Glutamatergic neuron (in vitro differentiated cells): ENCODE measurements around the gene DCBLD1. TPM values are rescaled to one million over a fixed set of nuclear protein-coding genes. Genes with fewer than 3 reads are reported as not detected.

Source experiments
- DNase-seq: peaks from one replicate; pipeline ENCODE4 v3.0.0; 2022
- H3K27ac Mint-ChIP-seq: one replicate; pipeline ENCODE4 v1.8.0; 2020; ENCODE audit warnings: mild to moderate bottlenecking, mixed read lengths, inconsistent platforms; ENCODE audit not compliant: unreplicated experiment
- H3K27me3 Mint-ChIP-seq: one replicate; pipeline ENCODE4 v1.8.0; 2020; ENCODE audit warnings: mild to moderate bottlenecking, moderate library complexity, mixed read lengths, inconsistent platforms; ENCODE audit not compliant: unreplicated experiment
- H3K36me3 Mint-ChIP-seq: one replicate; pipeline ENCODE4 v1.8.0; 2020; ENCODE audit warnings: mild to moderate bottlenecking, mixed read lengths, inconsistent platforms; ENCODE audit not compliant: unreplicated experiment
- H3K4me1 Mint-ChIP-seq: one replicate; pipeline ENCODE4 v1.8.0; 2020; ENCODE audit warnings: mild to moderate bottlenecking, low read depth, mixed read lengths, inconsistent platforms; ENCODE audit not compliant: unreplicated experiment
- H3K4me3 Mint-ChIP-seq: one replicate; pipeline ENCODE4 v1.8.0; 2020; ENCODE audit warnings: mild to moderate bottlenecking, mixed read lengths, inconsistent platforms; ENCODE audit not compliant: unreplicated experiment
- H3K9me3 Mint-ChIP-seq: one replicate; pipeline ENCODE4 v1.8.0; 2020; ENCODE audit warnings: mild to moderate bottlenecking, moderate library complexity, mixed read lengths, inconsistent platforms; ENCODE audit not compliant: unreplicated experiment
- CTCF ChIP-seq: fragments of 200-600 bp; sonication (generic); IDR thresholded peaks from one replicate; pipeline ENCODE4 v1.5.0; 2021; ENCODE audit not compliant: partially characterized antibody, unreplicated experiment
- total RNA-seq: library from RNA; stranded (reverse); fragmentation: NEBNext Ultra II Directional; extraction: Animal tissue kit (Norgen Biotek cat#: 25700); gene quantifications from one replicate; pipeline ENCODE4 v1.2.1, GENCODE V29; 2021; ENCODE audit not compliant: unreplicated experiment

The DCBLD1 gene
- total RNA-seq, 1 donor from 2014 or later = 25.1 TPM

GRCh38 chr6:117548797-117549301 is 66.4 kb downstream of the DCBLD1 start:
- Mint-ChIP-seq H3K4me3 (no peak overlapping the region), H3K27me3 (no peaks in the 10 kb centered on the region), H3K9me3 (peaks cover 2% of the 10 kb centered on the region), H3K36me3 (no peaks in the 10 kb centered on the region), H3K4me1 (peaks cover 9% of the 10 kb centered on the region), H3K27ac (no peak overlapping the region)
- TF ChIP-seq CTCF = no peak
- DNase-seq = no peak

DNA sequence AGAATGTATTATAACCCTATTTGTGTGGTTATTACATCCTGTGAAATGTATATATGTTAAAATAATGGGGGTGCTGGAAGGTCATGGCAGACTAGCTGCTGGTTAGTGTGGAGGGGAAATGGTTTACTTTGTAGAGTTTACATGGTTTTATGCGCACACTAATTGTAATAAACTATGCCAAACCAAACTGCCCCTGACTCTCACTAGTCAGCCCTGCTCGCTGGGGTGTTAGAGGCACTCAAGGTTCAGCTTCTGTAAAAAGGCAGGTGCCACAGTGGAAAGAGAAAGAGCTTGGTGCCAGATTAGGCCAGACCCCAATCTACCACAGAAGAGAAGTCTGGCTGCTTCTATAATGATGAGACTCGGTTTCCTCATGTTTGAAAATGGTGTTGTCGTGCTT is 67.1 kb downstream of the DCBLD1 start:
- no peak for DNase-seq
- Mint-ChIP-seq H3K36me3 (no peaks in the 10 kb centered on the region), H3K9me3 (peaks cover 2% of the 10 kb centered on the region), H3K4me1 (peaks cover 9% of the 10 kb centered on the region), H3K27me3 (no peaks in the 10 kb centered on the region), H3K4me3 (no peak overlapping the region), H3K27ac (no peak overlapping the region)
- no peak for TF ChIP-seq CTCF

DNA sequence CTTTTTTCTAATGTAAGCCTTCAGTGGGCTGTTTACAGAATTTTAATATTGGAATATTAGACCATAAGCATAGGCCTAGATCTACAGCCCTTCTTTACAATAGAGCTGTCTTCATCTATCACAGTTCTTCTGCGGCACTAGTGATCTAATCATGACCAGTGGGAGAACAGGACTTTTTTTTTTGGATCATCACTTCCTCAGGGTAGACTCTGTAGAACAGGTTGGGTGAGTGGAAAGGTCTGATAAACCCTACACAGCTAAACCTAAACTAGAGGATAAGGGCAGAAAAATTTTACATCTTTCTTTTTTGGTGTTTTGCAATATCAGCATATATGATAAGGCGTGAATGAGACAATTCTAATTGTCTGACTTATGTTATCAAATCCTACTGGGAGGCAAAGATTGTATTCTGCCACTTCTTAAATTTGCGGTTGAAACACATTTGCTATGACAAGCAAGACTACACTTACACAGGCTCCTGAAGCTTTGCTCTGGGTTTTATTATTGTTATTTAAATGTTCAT is 67.7 kb downstream of the DCBLD1 start:
- H3K27me3 Mint-ChIP-seq = no peaks in the 10 kb centered on the region
- peaks cover 2% of the 10 kb centered on the region for H3K9me3 Mint-ChIP-seq
- no peak for TF ChIP-seq CTCF
- no peak overlapping the region for H3K27ac Mint-ChIP-seq
- H3K4me1 Mint-ChIP-seq = peaks cover 6% of the 10 kb centered on the region
- no peaks in the 10 kb centered on the region for H3K36me3 Mint-ChIP-seq
- no peak overlapping the region for H3K4me3 Mint-ChIP-seq
- no peak for DNase-seq

GRCh38 chr6:117550618-117551242 is 68.3 kb downstream of the DCBLD1 start:
- H3K4me3 Mint-ChIP-seq = no peak overlapping the region
- H3K4me1 Mint-ChIP-seq = peaks cover 3% of the 10 kb centered on the region
- no peak for TF ChIP-seq CTCF
- no peaks in the 10 kb centered on the region for H3K27me3 Mint-ChIP-seq
- DNase-seq = no peak
- H3K9me3 Mint-ChIP-seq = peaks cover 2% of the 10 kb centered on the region
- H3K36me3 Mint-ChIP-seq = no peaks in the 10 kb centered on the region
- H3K27ac Mint-ChIP-seq = no peak overlapping the region

DNA sequence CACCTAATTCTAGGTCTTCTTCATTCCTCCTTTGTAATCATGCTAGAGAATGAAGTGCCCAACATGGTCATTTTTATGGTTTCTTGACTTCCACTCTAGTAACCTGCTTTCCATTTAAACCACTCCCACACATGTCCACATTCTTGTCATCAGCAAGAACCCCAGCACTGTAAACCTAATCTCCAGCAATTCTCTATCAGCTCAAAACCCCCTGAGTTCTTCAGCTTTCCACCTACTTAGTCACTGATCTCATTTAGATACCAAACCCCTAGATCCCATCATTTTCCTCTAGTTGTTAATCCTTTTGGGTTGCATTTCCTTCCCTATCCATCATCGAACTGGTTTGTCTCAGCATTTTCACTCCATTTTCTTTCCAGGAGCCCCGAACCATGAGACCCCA is 70.1 kb downstream of the DCBLD1 start:
- no peaks in the 10 kb centered on the region for H3K36me3 Mint-ChIP-seq
- peaks cover 1% of the 10 kb centered on the region for H3K4me1 Mint-ChIP-seq
- H3K27ac Mint-ChIP-seq = no peak overlapping the region
- DNase-seq = no peak
- TF ChIP-seq CTCF = no peak
- no peaks in the 10 kb centered on the region for H3K9me3 Mint-ChIP-seq
- H3K4me3 Mint-ChIP-seq = no peak overlapping the region
- H3K27me3 Mint-ChIP-seq = no peaks in the 10 kb centered on the region
